Stimulated activated CD8-positive, alpha-beta memory T cell treated with anti-CD3 and anti-CD28 coated beads, Interleukin-12 subunit alpha, Interleukin-12 subunit beta, amount 100 ng/mL, for 24 hours (primary cell): Measurements from ENCODE around the gene SIRPD.
"Not testable (repeated sequence)": the region's sequence is repeated elsewhere in the genome, so short reads cannot be mapped to it uniquely, and the experiment has no call there.

Experiments
- DNase-seq: peaks from one replicate; pipeline ENCODE4 v3.0.0-alpha.2; 2020; ENCODE audit errors: extremely low read depth

The SIRPD gene

DNA sequence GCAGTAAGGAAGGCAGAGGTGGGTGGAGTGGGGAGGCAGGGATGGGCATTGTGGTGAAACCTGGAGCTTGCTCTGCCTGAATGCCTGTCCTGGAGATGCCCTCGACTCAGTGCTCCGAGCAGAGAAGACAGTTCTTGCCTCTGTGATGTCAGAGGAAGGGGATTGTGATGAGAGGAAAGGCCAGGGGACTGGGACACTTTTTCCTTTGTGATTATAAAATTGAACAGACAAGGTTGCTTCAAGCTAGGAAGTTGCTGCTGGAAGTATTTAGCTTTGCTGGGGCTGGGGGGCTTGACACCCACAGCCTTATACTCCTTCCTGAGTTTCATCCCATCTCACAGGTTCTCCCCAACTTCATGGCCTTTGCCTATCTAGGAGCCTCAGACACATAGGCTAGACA is at the start of gene SIRPD:
Gene SIRPD, minus strand, starts transcription at position 101 of the 400 bp plus-strand sequence. Its CDS starts 52 bp downstream, at position 49.
- DNase-seq: no peak

DNA sequence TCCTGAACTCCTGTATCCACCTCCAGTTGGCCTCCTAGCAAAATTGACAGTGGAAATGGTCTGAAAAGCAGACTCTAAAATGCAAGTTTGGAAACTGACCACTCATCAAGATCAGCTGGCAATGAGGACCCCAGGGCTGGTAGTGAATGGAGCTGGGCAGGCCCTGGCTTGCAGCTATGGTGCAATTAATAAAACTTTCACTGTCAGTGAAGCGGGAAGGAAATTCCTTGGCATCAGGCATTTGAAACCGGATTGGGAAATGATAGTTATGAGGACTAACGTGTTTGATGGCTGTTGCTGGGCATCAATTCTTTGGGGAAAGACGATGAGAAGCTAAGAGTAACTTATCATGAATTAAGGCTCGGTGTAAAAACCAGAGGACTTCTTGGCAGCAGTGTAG is 43.2 kb upstream of the SIRPD start:
- DNase-seq: no peak

DNA sequence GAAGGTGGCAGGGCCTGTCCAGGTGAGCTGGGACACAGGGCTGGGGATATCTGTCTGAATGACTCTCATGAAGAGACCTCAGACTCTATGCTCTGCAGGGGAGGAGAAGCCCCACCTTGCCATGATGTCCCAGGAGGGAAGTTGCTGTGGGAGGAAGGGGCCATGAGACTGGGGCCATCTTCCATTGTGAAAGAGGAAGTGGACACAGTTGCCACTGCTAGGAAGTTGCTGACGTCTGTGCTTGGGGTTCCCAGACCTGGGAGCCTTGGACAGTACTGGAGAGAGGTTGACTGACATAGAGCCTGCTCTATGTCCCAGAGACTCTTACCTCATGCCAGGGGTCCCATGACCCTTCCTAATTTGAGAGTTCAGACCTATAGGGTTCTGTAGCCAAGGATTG is 37.8 kb upstream of the SIRPD start:
- DNase-seq: no peak

DNA sequence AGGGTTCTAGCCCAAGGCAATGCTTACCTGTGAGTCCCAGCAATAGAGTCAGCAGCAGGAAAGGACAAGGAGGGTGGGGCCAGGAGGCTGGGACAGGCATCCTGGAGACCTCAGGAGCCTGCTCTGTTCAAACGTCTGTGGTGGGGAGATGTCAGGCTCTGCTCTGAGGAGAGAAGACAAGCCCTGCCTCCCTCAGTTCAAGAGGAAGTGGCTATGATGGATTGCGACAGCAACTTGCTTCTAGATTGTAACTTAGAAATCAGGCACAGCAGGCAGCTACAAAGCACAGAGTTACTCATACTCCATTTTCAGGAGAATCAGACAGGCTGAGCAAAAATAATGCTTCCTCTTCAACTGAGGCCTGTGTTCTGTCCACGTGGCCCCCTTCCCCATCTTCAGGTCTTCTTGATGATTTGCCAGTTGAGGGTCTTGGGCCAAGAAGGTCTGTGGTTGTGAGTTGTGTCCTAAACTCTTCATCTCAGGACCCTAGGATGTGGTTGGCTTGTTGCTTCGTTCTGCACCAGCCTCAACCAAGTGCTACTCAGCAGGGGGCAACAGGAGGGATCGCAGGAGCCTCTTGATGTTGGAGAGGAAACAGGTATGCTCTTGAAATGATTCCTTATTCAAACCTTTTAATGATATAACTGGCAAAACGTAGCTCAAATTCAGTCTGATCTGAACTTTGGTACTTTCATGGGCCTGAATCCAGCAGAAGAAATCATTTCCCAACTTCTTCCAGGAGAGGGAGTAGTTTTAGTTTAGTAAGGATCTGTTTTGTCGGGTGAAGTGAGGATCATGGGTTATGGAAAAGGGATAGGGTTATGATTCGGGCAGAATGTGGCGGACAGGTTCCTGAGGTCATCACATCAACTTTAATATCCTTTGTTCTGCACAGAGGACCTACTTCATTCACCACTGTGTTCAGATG is 31.3 kb upstream of the SIRPD start:
- no peak for DNase-seq

DNA sequence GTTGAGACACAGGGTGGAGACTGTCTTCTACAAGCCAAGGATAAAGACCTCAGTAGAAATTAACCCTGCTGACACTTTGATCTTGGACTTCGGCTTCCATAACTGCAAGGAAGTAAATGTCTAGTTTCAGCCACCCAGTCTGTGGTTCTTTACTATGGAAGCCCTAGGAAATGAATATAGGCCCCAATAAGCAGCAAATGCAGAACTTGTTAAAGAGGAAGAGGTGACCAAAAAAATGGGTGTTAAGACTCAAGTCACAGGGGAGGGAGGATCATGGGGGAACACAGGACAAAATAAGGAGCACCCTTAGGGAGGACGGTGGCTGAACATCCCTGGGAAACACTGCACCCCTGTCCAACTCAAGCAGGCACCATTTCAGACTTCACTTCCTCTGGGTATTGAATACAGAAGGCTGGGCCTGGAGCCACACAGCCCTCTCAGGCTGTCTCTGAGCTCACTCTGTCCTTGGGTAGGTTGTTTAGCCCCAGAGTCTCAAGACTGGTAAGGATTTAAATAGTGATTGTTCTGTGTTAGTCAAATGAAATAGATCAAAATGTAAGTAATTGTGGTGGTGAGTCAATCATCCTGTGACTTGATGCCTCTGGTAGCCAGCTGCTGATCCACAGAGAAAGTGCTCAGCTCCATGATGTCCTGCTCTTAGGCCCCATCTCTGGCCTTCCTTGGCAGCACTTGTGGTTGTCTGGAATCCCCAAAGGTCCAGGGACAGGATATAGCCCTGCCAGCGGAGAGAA is 30.5 kb upstream of the SIRPD start:
- DNase-seq: no peak

DNA sequence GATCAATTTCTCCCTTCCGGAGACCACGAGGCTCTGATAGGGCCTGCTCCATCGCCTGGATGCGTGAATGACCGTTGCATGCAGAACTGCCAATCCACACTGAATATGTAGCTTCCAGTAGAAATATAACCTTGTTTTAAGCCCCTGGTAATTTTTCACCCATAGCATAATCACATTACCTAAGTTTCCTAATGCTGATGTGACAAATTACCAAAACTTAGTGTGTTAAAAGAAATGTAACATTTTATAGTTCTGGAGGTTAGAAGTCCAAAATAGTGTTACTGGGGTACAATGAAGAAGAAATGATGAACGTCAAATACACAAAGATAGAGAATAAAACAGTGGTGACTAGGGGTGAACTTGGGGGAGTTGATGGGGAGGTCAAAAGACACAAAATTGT is 22.0 kb upstream of the SIRPD start:
- DNase-seq: no peak

DNA sequence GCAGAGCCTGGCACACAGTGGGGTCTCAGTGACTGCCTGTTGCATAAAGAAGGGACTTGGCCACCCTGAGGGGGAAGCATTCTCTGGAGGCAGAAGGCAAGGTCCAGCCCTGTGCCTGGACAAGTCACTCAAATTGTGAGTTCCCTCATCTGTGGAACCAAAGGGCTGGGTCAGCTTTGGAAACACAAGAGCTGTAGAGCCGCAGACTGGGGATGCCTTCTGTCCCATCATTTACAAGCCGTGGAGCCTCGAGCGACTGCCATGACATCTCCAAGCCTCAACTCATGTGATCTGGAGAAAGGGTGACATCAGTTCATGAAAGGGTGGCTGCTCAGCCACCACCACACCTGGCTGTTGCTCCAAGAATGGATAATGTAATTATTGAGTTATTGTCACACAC is 20.4 kb upstream of the SIRPD start:
- DNase-seq: no peak

DNA sequence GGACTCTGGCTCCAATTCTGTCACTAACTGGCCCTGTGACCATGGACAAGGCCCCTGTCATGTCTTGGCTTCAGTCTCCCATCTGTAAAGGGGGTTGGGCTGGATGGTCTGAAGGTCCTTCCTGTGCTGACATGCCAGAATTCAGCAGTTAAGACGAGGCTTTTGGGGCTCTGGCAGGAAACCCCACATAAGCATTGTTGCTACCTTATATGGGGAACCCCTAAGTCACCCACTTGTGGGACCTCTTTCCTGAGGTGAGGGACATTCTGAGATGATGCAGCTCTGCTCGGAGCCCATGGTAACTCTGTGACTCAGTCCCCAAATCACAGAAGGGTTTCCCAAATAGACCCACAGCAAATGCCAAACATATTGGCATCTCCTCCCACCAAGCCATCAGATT is 19.8 kb upstream of the SIRPD start:
- DNase-seq: not testable (repeated sequence)

DNA sequence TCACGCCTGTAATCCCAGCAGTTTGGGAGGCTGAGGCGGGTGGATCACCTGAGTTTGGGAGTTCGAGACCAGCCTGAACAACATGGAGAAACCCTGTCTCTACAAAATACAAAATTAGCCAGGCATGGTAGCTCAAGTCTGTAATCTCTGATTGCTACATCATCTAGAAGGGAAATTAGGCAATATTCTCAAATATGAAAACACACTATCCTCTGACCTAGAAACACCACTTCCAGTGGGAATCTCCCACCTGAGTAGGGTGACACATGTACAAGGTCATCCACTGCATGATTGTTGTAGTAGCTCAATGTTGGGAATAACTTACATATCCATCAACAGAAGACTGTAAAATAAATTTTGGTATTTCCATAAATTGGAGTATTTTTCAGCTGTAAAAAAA is 19.1 kb upstream of the SIRPD start:
- DNase-seq: no peak

DNA sequence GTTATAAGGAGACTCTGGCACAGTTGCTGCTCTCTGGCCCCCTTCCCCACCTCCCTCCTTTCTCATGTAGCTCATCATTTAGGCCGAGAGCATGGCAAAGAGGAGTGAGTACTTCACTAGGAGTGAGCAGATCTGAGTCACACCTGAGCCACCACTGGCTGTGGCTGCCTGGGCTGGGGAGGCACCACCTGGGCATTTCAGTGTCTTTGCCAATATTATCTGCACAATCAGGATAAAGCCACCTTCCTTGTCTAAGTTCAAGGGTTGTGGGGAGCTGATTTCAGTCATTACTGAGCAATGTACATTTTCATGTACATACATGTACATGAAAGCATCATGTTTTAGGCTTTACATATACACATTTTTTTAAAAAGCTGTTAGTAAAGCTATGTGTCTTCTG is 18.5 kb upstream of the SIRPD start:
- DNase-seq: not testable (repeated sequence)

DNA sequence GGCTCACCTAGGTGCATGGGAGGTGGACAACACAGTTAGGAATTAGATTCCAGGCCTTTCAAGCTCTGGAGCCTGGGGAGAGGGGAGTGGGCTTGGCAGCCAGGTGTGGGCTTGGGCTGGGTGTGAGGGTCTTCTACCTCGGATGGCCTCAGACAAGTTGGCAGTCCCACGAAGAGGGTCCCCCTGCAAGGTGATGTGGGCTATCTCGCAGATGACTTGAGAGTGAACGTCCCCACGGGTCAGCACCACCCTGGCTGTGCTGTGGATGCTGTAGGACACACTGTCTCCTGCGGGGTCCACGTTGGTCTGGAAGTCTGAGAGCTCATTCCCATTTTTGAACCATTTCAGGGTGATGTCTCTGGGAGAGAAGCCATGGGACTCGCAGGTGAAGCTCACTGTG is 14.1 kb upstream of the SIRPD start:
- DNase-seq: not testable (repeated sequence)

DNA sequence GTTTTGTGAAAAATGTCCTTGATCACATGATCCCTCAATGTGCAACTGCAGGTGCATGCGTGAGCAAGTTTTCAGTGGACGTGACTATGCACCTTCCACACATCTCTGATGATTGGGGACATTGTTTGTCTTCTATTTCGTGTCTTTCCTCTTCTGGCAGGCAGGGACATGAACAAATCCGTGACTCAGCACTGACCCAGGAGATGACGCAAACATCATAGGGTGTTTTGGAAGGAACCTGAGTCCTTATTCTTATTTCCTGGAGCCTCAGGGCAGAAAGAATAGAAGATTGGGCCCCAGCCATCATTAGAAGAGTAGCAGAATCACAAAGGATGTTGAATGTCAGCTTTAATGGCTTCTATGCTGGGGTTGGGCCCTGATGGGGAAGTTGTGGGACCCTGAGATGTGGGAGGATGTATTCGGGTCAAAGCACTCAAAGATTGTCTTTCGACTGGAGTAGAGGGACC is 11.9 kb upstream of the SIRPD start:
- DNase-seq: no peak

DNA sequence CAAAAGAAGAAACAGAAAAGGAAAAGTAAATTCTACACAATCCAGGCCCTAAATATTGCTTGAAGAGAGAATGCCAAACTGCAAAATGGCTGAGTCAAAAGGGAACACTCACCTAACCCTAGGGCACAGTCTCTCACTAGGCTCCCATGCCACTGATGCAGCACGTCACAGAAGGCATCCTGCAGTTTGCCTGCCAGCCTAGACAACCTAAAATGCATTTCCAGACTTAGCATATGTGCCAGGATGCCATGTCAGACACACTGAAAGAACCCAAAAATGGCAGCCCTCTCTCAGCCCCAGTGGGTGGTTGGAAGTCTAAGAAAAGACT is 10.6 kb upstream of the SIRPD start:
- no peak for DNase-seq

DNA sequence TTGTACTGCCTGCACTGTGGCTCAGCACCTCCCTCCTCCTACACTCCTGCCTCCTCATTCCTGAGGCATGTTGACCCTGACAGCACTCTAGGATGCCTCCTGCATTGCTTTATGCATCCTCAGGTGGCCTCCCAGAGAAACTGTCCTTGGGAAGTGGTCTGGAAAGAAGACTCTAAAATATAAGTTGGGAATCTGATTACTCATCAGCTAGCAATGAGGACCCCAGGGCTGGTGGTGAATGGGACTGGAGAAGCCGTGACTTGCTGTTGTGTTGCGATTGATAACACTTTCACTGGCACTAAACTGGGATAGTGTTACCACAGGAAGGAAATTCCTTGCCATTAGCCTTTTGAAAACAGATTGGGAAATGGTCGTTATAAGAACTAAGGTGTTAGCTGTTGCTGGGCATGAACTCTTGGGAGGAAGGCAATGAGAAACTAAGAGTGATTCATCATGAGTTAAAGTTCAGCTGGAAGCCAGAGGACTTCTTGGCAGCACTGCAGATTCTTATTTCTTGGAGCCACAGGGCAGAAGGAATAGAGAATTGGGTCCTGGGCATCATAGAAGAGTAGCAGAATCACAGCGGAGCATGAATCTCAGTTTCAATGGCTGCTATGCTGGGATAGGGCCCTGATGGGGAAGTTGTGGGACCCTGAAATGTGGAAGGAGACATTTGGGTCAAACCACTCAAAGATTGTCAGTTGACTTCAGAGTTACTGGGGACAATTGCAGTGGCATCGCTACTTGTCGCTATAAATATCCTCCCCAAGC is 10.1 kb upstream of the SIRPD start:
- DNase-seq: no peak

DNA sequence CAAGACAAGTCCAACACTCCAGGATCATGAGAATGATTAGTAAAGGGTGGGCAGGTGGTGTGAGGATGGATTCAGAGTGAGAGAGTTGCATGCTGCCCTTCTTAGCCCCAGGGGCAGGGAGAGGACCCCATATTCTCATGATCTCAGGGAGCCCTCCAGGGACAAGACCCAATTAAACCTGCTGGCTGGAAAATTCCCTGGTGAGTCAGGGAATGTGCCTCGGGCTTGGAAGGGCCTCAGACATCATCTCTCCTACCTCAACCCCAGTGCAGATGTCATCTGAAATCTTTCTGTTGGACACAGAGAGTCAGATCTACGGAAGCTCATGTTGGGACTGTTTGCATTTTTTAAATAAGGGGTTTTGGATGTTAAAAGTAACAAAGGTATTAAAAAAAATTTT is 9.2 kb upstream of the SIRPD start:
- DNase-seq: no peak

DNA sequence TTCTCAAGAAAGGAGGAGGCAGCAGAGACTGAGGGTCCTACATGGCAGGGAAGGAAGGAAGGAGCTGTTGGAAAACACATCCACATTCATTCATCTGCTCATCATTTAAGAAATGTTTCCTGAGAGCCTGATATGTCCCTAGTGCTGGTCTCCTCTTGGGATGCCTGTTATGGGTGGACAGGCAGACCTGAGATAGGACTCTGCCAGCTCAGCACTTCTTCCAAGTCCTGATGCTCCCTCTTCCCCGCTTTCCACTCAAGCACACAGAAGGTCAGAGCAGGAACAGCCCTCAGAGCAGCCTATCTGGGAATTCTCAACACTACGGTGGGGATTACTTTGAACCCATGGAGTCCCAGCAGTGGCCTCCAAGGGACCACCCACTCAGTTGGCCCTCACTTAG is 8.0 kb upstream of the SIRPD start:
- no peak for DNase-seq

DNA sequence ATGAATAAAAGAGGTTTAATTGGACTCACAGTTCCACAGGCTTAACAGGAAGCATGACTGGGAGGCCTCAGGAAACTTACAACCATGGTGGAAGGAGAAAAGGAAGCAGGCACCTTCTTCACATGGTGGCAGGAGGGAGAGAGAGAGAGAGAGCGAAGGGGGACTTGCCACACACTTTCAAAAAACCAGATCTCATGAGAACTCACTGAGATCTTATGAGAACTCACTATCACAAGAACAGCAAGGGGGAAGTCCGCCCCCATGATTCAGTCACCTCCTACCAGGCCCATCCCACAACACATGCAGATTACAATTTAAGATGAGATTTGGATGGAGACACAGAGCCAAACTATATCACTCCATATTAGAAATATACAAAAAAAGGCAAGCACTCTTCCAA is 6.1 kb upstream of the SIRPD start:
- no peak for DNase-seq

DNA sequence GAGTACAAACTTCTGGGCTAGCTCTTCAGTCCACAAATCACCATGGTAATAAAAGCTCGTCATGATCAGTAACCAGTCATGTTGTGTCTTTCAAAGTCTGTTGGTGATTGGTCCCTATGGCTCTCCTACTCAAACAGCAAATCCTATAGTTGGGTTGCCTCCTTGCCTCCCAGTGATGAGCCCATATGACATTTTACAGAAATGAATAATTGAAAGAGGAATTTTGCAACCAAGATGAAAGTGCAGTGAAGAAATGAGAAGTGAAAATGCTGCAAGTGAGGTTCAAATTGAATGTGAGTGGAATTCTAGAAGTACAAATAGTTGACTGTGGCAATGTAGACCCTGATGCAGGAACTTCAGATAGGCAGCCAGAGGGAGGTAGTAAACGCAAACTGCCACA is 5.1 kb upstream of the SIRPD start:
- no peak for DNase-seq

DNA sequence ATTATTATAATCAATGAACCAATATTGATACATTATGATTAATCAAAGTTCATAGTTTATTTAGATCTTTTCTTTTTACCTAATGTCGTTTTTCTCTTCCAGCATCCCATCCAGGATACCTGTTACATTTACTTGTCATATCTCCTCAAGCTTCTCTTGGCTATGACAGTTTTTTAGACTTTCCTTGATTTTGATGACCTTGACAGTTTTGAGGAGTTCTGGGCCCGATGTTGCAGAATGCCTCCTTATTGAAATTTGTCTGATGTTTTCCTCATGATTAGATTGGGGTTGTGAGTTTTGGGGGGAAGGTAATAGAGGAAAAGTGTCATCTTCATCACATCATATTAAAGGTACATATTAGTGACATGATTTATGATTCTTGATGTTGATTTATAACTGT is 3.8 kb upstream of the SIRPD start:
- no peak for DNase-seq

DNA sequence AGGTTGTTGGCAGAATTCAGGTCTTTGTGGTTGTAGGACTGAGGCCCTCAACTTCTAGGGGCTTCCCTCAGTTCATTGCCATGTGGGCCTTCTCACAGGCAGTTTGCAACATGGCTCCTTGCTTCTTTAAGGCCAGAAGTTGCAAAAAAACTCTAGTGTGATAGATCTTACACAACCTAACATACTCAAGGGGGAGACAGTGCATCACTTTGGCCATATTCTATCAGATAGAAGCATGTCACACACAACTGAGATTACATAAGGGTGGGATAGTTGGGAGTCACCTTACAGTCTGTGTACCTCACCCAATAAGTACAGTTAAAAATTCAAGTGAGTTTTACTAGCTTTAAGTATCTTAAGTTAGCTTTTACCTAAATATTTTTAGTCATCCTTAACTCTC is 1.6 kb downstream of the SIRPD start:
- no peak for DNase-seq

DNA sequence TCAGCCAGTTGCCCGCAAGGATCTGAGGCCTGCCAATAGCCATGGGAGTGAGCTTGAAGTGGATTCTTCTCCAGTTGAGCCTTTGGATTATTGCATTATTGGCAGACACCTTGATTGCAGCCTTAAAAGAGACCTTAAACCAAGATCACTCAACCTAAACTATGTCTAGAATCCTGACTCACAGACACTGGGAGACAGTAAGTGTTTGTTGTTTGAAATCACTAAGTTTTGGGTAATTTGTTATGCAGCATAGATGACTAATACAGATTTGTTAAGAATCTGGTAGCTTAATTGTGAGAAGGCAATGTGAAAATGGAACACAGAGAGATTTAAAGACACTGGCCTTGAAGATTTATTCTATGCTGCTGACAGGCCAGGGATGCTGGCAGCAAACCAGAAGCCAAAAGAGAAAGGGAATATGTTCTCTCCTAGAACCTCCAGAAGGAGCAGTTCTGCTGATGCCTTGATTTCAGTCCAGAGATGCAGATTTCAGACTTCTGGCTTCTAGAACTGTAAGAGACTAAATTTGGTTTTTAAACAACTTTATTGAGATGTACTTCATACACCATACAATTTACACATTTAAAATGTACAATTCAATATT is 17.6 kb downstream of the SIRPD start:
- no peak for DNase-seq

DNA sequence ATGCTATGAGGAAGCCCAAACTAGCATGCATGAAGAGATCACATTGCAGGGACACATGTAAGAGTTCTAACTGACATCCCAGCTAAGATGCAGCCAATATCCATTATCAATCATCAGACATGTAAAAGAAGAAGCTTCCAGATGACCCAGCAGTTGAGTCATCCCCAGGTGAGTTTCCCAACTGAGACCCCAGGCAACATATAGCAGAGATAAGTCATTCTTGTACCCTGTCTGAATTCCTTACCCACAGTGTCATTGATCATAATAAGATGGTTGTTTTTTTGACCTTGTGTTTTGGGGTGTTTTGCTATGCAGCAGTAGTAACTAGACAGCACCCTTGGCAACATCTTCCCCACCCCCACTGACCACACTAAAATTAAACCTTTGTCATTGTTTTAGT is 18.9 kb downstream of the SIRPD start:
- no peak for DNase-seq
